ENCODE data around the gene CCDC177. TPM values are rescaled to one million over a fixed set of nuclear protein-coding genes. Genes with fewer than 3 reads are reported as not detected.

The CCDC177 gene
- total and polyA plus RNA-seq, 2 donors (not counting 1 experiment from before 2014, with no cell fraction given): not detected

- TF ChIP-seq CTCF (conservative IDR thresholded peaks at IDR 0.05 in 1 of 2, IDR thresholded peaks at IDR 0.05 in 1 of 2; ENCODE audit: low read depth in 1 of 2, low read length in 2 of 2) (no peak), EZH2 (IDR thresholded peaks at IDR 0.05; ENCODE audit: low read length, missing control alignments) (no peak)
- H3K9ac ChIP-seq (ENCODE audit: insufficient read depth, low read length): no peak overlapping the region
- H3K4me1 ChIP-seq (ENCODE audit: control insufficient read depth, extremely low read depth, insufficient read depth, low read length): no peaks in the 10 kb centered on the region
- H4K20me1 ChIP-seq (ENCODE audit: control insufficient read depth, extremely low read depth, insufficient read depth, low read length): no peaks in the 10 kb centered on the region
- H3K4me2 ChIP-seq (ENCODE audit: extremely low read depth, insufficient read depth, low read length): no peak overlapping the region
- peaks cover 3% of the 10 kb centered on the region for H3K27me3 ChIP-seq (ENCODE audit: control insufficient read depth, insufficient read depth, low read length)
- no peak overlapping the region for H3K4me3 ChIP-seq (replicated peaks in 1 of 4; ENCODE audit: control extremely low read depth in 1 of 4, insufficient read depth in 1 of 4, low read depth in 3 of 4, low read length in 4 of 4)
- H2AFZ ChIP-seq (ENCODE audit: low read length): no peak overlapping the region
- no peaks in the 10 kb centered on the region for H3K9me3 ChIP-seq (ENCODE audit: control insufficient read depth, insufficient read depth, low read depth, low read length)
- no peak overlapping the region for H3K27ac ChIP-seq (ENCODE audit: insufficient read depth, low read length)
- no peak for DNase-seq (ENCODE audit: low read depth in 2 of 2)
- H3K79me2 ChIP-seq (ENCODE audit: control insufficient read depth, insufficient read depth, low read length): no peaks in the 10 kb centered on the region
- no peaks in the 10 kb centered on the region for H3K36me3 ChIP-seq (ENCODE audit: control insufficient read depth, insufficient read depth, low read length)
Measured at GRCh38 chr14:69587389-69587788, 12.7 kb upstream of the CCDC177 start.

- H3K9ac ChIP-seq (ENCODE audit: insufficient read depth, low read length): no peak overlapping the region
- H3K4me3 ChIP-seq (replicated peaks in 1 of 4; ENCODE audit: control extremely low read depth in 1 of 4, insufficient read depth in 1 of 4, low read depth in 3 of 4, low read length in 4 of 4): no peak overlapping the region
- H3K4me1 ChIP-seq (ENCODE audit: control insufficient read depth, extremely low read depth, insufficient read depth, low read length): no peaks in the 10 kb centered on the region
- DNase-seq (ENCODE audit: low read depth in 2 of 2): no peak
- H4K20me1 ChIP-seq (ENCODE audit: control insufficient read depth, extremely low read depth, insufficient read depth, low read length): no peaks in the 10 kb centered on the region
- H3K79me2 ChIP-seq (ENCODE audit: control insufficient read depth, insufficient read depth, low read length): no peaks in the 10 kb centered on the region
- H3K27ac ChIP-seq (ENCODE audit: insufficient read depth, low read length): no peak overlapping the region
- H2AFZ ChIP-seq (ENCODE audit: low read length): no peak overlapping the region
- H3K27me3 ChIP-seq (ENCODE audit: control insufficient read depth, insufficient read depth, low read length): peaks cover 3% of the 10 kb centered on the region
- H3K9me3 ChIP-seq (ENCODE audit: control insufficient read depth, insufficient read depth, low read depth, low read length): no peaks in the 10 kb centered on the region
- TF ChIP-seq EZH2 (IDR thresholded peaks at IDR 0.05; ENCODE audit: low read length, missing control alignments): no peak
- TF ChIP-seq CTCF (conservative IDR thresholded peaks at IDR 0.05 in 1 of 2, IDR thresholded peaks at IDR 0.05 in 1 of 2; ENCODE audit: low read depth in 1 of 2, low read length in 2 of 2): no peak
- no peaks in the 10 kb centered on the region for H3K36me3 ChIP-seq (ENCODE audit: control insufficient read depth, insufficient read depth, low read length)
- no peak overlapping the region for H3K4me2 ChIP-seq (ENCODE audit: extremely low read depth, insufficient read depth, low read length)
Measured at GRCh38 chr14:69586404-69586803, 11.7 kb upstream of the CCDC177 start.

GRCh38 chr14:69584389-69584788 lies 9.7 kb upstream of the CCDC177 start:
- no peak overlapping the region for H3K9ac ChIP-seq (ENCODE audit: insufficient read depth, low read length)
- no peaks in the 10 kb centered on the region for H4K20me1 ChIP-seq (ENCODE audit: control insufficient read depth, extremely low read depth, insufficient read depth, low read length)
- TF ChIP-seq CTCF (conservative IDR thresholded peaks at IDR 0.05 in 1 of 2, IDR thresholded peaks at IDR 0.05 in 1 of 2; ENCODE audit: low read depth in 1 of 2, low read length in 2 of 2) (no peak), EZH2 (IDR thresholded peaks at IDR 0.05; ENCODE audit: low read length, missing control alignments) (no peak)
- DNase-seq (ENCODE audit: low read depth in 2 of 2): no peak
- peaks cover 3% of the 10 kb centered on the region for H3K27me3 ChIP-seq (ENCODE audit: control insufficient read depth, insufficient read depth, low read length)
- H3K4me1 ChIP-seq (ENCODE audit: control insufficient read depth, extremely low read depth, insufficient read depth, low read length): peaks cover 2% of the 10 kb centered on the region
- no peak overlapping the region for H2AFZ ChIP-seq (ENCODE audit: low read length)
- no peak overlapping the region for H3K27ac ChIP-seq (ENCODE audit: insufficient read depth, low read length)
- H3K4me2 ChIP-seq (ENCODE audit: extremely low read depth, insufficient read depth, low read length): no peak overlapping the region
- no peak overlapping the region for H3K4me3 ChIP-seq (replicated peaks in 1 of 4; ENCODE audit: control extremely low read depth in 1 of 4, insufficient read depth in 1 of 4, low read depth in 3 of 4, low read length in 4 of 4)
- H3K79me2 ChIP-seq (ENCODE audit: control insufficient read depth, insufficient read depth, low read length): no peaks in the 10 kb centered on the region
- H3K9me3 ChIP-seq (ENCODE audit: control insufficient read depth, insufficient read depth, low read depth, low read length): no peaks in the 10 kb centered on the region
- no peaks in the 10 kb centered on the region for H3K36me3 ChIP-seq (ENCODE audit: control insufficient read depth, insufficient read depth, low read length)

Measured in fibroblast of lung (primary cell).